Measurements from ENCODE around the gene AP1S1. TPM values are rescaled to one million over a fixed set of nuclear protein-coding genes. Genes with fewer than 3 reads are reported as not detected.
A peak's percentile ranks its signal among the peaks of the same experiment; 100 is the strongest.

Gene AP1S1
- total and polyA plus RNA-seq, 2 of the 13 experiments (the other 11 are each of a cell fraction or from before 2014, with no cell fraction given): 57.5 to 68.1 TPM

DNA sequence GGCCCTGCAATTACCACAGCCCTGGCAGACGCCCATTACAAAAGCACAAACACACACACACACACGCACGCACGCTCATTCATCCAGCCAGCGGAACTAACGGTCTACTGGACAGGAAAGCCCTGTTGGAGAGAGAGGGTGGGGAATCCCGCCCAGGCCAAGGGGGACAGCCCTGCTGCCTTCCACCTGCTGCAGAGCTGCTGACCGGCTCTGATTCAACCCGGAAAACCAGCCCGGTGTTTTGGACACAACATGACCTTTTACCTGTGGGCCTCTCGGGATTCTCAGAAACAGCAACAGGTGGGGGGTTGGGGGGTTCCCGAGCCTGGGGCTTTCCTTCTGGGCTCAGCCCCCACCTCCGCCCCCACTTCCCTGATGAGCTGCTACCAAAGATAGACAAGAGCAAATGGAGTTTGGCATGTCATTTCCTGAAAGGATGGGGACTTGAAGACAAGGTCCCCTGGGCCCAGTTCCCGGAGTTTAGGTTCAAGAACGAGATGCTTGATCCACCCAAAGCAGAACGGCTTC, 45.9 kb upstream of the AP1S1 start (continued):
- TF ChIP-seq, protein P1, sequence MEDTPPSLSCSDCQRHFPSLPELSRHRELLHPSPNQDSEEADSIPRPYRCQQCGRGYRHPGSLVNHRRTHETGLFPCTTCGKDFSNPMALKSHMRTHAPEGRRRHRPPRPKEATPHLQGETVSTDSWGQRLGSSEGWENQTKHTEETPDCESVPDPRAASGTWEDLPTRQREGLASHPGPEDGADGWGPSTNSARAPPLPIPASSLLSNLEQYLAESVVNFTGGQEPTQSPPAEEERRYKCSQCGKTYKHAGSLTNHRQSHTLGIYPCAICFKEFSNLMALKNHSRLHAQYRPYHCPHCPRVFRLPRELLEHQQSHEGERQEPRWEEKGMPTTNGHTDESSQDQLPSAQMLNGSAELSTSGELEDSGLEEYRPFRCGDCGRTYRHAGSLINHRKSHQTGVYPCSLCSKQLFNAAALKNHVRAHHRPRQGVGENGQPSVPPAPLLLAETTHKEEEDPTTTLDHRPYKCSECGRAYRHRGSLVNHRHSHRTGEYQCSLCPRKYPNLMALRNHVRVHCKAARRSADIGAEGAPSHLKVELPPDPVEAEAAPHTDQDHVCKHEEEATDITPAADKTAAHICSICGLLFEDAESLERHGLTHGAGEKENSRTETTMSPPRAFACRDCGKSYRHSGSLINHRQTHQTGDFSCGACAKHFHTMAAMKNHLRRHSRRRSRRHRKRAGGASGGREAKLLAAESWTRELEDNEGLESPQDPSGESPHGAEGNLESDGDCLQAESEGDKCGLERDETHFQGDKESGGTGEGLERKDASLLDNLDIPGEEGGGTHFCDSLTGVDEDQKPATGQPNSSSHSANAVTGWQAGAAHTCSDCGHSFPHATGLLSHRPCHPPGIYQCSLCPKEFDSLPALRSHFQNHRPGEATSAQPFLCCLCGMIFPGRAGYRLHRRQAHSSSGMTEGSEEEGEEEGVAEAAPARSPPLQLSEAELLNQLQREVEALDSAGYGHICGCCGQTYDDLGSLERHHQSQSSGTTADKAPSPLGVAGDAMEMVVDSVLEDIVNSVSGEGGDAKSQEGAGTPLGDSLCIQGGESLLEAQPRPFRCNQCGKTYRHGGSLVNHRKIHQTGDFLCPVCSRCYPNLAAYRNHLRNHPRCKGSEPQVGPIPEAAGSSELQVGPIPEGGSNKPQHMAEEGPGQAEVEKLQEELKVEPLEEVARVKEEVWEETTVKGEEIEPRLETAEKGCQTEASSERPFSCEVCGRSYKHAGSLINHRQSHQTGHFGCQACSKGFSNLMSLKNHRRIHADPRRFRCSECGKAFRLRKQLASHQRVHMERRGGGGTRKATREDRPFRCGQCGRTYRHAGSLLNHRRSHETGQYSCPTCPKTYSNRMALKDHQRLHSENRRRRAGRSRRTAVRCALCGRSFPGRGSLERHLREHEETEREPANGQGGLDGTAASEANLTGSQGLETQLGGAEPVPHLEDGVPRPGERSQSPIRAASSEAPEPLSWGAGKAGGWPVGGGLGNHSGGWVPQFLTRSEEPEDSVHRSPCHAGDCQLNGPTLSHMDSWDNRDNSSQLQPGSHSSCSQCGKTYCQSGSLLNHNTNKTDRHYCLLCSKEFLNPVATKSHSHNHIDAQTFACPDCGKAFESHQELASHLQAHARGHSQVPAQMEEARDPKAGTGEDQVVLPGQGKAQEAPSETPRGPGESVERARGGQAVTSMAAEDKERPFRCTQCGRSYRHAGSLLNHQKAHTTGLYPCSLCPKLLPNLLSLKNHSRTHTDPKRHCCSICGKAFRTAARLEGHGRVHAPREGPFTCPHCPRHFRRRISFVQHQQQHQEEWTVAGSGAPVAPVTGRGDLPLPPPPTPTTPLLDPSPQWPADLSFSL (CRISPR knock-in tag; IDR thresholded peaks at IDR 0.05): peak; percentile 86
- TF ChIP-seq, protein P2, sequence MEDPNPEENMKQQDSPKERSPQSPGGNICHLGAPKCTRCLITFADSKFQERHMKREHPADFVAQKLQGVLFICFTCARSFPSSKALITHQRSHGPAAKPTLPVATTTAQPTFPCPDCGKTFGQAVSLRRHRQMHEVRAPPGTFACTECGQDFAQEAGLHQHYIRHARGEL (CRISPR knock-in tag; IDR thresholded peaks at IDR 0.05): no peak
- TF ChIP-seq ZMYM2 (CRISPR knock-in tag; IDR thresholded peaks at IDR 0.05): no peak
- TF ChIP-seq ZNF713 (CRISPR knock-in tag; IDR thresholded peaks at IDR 0.05): no peak
- no peak for TF ChIP-seq ZNF619 (CRISPR knock-in tag; IDR thresholded peaks at IDR 0.05)
- TF ChIP-seq ZNF343 (CRISPR knock-in tag; IDR thresholded peaks at IDR 0.05): 0 out of 2 replicates have a peak, but pooled peaks have one; percentile 53
- peak; percentile 53 for TF ChIP-seq ZNF317 (CRISPR knock-in tag; IDR thresholded peaks at IDR 0.05)
- peak; percentile 79 for TF ChIP-seq RXRB (CRISPR knock-in tag; IDR thresholded peaks at IDR 0.05; ENCODE audit: borderline replicate concordance)
- no peak for TF ChIP-seq ARNT (IDR thresholded peaks at IDR 0.05)
- peak; percentile 60; the same call in 1 of the 2 replicates for TF ChIP-seq SOX5 (CRISPR knock-in tag; IDR thresholded peaks at IDR 0.05; ENCODE audit: borderline replicate concordance)
- peak; percentile 54; the same call in 1 of the 2 replicates for TF ChIP-seq SIN3A (IDR thresholded peaks at IDR 0.05; ENCODE audit: borderline replicate concordance, low read depth, low read length)
- TF ChIP-seq ZNF543 (CRISPR knock-in tag; IDR thresholded peaks at IDR 0.05): no peak
- TF ChIP-seq PHF21A (CRISPR knock-in tag; IDR thresholded peaks at IDR 0.05): peak; percentile 94
- TF ChIP-seq, protein P3, sequence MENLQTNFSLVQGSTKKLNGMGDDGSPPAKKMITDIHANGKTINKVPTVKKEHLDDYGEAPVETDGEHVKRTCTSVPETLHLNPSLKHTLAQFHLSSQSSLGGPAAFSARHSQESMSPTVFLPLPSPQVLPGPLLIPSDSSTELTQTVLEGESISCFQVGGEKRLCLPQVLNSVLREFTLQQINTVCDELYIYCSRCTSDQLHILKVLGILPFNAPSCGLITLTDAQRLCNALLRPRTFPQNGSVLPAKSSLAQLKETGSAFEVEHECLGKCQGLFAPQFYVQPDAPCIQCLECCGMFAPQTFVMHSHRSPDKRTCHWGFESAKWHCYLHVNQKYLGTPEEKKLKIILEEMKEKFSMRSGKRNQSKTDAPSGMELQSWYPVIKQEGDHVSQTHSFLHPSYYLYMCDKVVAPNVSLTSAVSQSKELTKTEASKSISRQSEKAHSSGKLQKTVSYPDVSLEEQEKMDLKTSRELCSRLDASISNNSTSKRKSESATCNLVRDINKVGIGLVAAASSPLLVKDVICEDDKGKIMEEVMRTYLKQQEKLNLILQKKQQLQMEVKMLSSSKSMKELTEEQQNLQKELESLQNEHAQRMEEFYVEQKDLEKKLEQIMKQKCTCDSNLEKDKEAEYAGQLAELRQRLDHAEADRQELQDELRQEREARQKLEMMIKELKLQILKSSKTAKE (CRISPR knock-in tag; IDR thresholded peaks at IDR 0.05; ENCODE audit: borderline replicate concordance): peak; percentile 92
- TF ChIP-seq, protein P4, sequence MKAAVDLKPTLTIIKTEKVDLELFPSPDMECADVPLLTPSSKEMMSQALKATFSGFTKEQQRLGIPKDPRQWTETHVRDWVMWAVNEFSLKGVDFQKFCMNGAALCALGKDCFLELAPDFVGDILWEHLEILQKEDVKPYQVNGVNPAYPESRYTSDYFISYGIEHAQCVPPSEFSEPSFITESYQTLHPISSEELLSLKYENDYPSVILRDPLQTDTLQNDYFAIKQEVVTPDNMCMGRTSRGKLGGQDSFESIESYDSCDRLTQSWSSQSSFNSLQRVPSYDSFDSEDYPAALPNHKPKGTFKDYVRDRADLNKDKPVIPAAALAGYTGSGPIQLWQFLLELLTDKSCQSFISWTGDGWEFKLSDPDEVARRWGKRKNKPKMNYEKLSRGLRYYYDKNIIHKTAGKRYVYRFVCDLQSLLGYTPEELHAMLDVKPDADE (CRISPR knock-in tag; IDR thresholded peaks at IDR 0.05): no peak
- TF ChIP-seq ZFP36L1 (CRISPR knock-in tag; IDR thresholded peaks at IDR 0.05): no peak
- TF ChIP-seq ZNF296 (CRISPR knock-in tag; conservative IDR thresholded peaks at IDR 0.05): no peak
- TF ChIP-seq ZNF24 (IDR thresholded peaks at IDR 0.05): no peak
- peak; percentile 34; the same call in 1 of the 2 replicates for TF ChIP-seq TCF7 (IDR thresholded peaks at IDR 0.05; ENCODE audit: low read depth)
- TF ChIP-seq ZNF136 (CRISPR knock-in tag; IDR thresholded peaks at IDR 0.05; ENCODE audit: low read depth): no peak
- no peak for TF ChIP-seq PCBP2 (optimal IDR thresholded peaks at IDR 0.05; ENCODE audit: low read depth, low read length, poor library complexity, severe bottlenecking)
- TF ChIP-seq ERF (CRISPR knock-in tag; IDR thresholded peaks at IDR 0.05): no peak

Data from HepG2 (cell line).